ENCODE measurements around the gene PLPP1. TPM values are rescaled to one million over a fixed set of nuclear protein-coding genes. Genes with fewer than 3 reads are reported as not detected.

Gene PLPP1
- total and polyA plus RNA-seq, 2 of the 13 experiments (the other 11 are each of a cell fraction or from before 2014, with no cell fraction given), result 7.3 to 12.1 TPM

DNA sequence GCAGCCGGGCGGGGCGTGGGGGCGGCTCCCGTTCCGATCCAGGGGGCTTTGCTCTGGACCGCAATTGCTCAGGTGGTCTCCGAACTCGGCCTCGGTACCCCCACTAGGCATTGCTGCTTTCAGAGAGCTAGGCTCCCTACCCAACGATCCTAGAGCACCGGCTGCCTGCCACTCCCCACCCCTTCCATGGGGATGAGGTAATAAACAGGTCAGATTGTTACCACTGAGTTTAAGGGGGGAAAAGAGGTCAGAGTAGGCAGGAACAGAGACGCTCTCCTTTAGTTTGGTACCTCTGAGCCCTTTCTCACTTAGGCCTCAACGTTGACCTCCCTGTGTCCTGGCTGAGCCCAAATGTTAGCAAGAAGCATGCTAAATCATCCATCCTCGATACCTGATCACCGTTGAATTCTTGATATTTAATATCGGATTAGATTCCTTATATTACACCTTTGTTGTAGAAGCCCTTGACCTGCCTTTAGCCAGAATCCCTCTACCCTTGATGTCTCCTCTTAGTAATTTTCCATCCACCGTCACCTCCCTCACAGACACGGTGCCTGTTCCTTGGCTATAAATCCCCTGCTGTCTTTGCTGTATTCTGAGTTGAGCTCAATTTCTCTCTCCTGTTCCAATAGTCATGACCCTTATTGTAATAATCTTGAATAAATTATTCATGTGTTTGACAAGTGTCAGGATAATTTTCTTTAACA is 588 bp upstream of the PLPP1 start (continued):
- TF ChIP-seq, protein P1, sequence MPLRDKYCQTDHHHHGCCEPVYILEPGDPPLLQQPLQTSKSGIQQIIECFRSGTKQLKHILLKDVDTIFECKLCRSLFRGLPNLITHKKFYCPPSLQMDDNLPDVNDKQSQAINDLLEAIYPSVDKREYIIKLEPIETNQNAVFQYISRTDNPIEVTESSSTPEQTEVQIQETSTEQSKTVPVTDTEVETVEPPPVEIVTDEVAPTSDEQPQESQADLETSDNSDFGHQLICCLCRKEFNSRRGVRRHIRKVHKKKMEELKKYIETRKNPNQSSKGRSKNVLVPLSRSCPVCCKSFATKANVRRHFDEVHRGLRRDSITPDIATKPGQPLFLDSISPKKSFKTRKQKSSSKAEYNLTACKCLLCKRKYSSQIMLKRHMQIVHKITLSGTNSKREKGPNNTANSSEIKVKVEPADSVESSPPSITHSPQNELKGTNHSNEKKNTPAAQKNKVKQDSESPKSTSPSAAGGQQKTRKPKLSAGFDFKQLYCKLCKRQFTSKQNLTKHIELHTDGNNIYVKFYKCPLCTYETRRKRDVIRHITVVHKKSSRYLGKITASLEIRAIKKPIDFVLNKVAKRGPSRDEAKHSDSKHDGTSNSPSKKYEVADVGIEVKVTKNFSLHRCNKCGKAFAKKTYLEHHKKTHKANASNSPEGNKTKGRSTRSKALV (CRISPR knock-in tag; IDR thresholded peaks at IDR 0.05), result no peak
- TF ChIP-seq ZBTB20 (CRISPR knock-in tag; IDR thresholded peaks at IDR 0.05; ENCODE audit: borderline replicate concordance, low read depth) (no peak), CREB1 (IDR thresholded peaks at IDR 0.05) (no peak), CREB1 (CRISPR knock-in tag; IDR thresholded peaks at IDR 0.05) (no peak), DPF2 (CRISPR knock-in tag; IDR thresholded peaks at IDR 0.05; ENCODE audit: borderline replicate concordance, low read depth) (no peak), RELA (CRISPR knock-in tag; IDR thresholded peaks at IDR 0.05) (no peak), ZNF160 (CRISPR knock-in tag; IDR thresholded peaks at IDR 0.05) (no peak), GABPB1 (CRISPR knock-in tag; IDR thresholded peaks at IDR 0.05) (no peak), ZSCAN29 (CRISPR knock-in tag; conservative IDR thresholded peaks at IDR 0.05) (no peak), FOXM1 (CRISPR knock-in tag; IDR thresholded peaks at IDR 0.05) (no peak), ZNF256 (CRISPR knock-in tag; conservative IDR thresholded peaks at IDR 0.05) (no peak), FOSL2 (CRISPR knock-in tag; IDR thresholded peaks at IDR 0.05) (no peak), SALL1 (CRISPR knock-in tag; IDR thresholded peaks at IDR 0.05) (no peak), CENPX (CRISPR knock-in tag; IDR thresholded peaks at IDR 0.05) (no peak), TGIF2 (CRISPR knock-in tag; IDR thresholded peaks at IDR 0.05) (no peak), ZNF556 (CRISPR knock-in tag; IDR thresholded peaks at IDR 0.05; ENCODE audit: borderline replicate concordance) (no peak), CBX5 (CRISPR knock-in tag; IDR thresholded peaks at IDR 0.05; ENCODE audit: borderline replicate concordance) (no peak), ZNF350 (CRISPR knock-in tag; IDR thresholded peaks at IDR 0.05; ENCODE audit: borderline replicate concordance, low read depth) (no peak), NFE2L1 (CRISPR knock-in tag; IDR thresholded peaks at IDR 0.05; ENCODE audit: borderline replicate concordance) (no peak)
- TF ChIP-seq, protein P2, sequence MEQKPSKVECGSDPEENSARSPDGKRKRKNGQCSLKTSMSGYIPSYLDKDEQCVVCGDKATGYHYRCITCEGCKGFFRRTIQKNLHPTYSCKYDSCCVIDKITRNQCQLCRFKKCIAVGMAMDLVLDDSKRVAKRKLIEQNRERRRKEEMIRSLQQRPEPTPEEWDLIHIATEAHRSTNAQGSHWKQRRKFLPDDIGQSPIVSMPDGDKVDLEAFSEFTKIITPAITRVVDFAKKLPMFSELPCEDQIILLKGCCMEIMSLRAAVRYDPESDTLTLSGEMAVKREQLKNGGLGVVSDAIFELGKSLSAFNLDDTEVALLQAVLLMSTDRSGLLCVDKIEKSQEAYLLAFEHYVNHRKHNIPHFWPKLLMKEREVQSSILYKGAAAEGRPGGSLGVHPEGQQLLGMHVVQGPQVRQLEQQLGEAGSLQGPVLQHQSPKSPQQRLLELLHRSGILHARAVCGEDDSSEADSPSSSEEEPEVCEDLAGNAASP (CRISPR knock-in tag; IDR thresholded peaks at IDR 0.05; ENCODE audit: borderline replicate concordance), result no peak
- TF ChIP-seq, protein P3, sequence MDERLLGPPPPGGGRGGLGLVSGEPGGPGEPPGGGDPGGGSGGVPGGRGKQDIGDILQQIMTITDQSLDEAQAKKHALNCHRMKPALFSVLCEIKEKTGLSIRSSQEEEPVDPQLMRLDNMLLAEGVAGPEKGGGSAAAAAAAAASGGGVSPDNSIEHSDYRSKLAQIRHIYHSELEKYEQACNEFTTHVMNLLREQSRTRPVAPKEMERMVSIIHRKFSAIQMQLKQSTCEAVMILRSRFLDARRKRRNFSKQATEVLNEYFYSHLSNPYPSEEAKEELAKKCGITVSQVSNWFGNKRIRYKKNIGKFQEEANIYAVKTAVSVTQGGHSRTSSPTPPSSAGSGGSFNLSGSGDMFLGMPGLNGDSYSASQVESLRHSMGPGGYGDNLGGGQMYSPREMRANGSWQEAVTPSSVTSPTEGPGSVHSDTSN (CRISPR knock-in tag; IDR thresholded peaks at IDR 0.05), result no peak
- TF ChIP-seq, protein P4, sequence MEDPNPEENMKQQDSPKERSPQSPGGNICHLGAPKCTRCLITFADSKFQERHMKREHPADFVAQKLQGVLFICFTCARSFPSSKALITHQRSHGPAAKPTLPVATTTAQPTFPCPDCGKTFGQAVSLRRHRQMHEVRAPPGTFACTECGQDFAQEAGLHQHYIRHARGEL (CRISPR knock-in tag; IDR thresholded peaks at IDR 0.05), result 0 out of 2 replicates have a peak, but pooled peaks have one; percentile 8
- TF ChIP-seq, protein P5, sequence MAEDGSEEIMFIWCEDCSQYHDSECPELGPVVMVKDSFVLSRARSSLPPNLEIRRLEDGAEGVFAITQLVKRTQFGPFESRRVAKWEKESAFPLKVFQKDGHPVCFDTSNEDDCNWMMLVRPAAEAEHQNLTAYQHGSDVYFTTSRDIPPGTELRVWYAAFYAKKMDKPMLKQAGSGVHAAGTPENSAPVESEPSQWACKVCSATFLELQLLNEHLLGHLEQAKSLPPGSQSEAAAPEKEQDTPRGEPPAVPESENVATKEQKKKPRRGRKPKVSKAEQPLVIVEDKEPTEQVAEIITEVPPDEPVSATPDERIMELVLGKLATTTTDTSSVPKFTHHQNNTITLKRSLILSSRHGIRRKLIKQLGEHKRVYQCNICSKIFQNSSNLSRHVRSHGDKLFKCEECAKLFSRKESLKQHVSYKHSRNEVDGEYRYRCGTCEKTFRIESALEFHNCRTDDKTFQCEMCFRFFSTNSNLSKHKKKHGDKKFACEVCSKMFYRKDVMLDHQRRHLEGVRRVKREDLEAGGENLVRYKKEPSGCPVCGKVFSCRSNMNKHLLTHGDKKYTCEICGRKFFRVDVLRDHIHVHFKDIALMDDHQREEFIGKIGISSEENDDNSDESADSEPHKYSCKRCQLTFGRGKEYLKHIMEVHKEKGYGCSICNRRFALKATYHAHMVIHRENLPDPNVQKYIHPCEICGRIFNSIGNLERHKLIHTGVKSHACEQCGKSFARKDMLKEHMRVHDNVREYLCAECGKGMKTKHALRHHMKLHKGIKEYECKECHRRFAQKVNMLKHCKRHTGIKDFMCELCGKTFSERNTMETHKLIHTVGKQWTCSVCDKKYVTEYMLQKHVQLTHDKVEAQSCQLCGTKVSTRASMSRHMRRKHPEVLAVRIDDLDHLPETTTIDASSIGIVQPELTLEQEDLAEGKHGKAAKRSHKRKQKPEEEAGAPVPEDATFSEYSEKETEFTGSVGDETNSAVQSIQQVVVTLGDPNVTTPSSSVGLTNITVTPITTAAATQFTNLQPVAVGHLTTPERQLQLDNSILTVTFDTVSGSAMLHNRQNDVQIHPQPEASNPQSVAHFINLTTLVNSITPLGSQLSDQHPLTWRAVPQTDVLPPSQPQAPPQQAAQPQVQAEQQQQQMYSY (CRISPR knock-in tag; IDR thresholded peaks at IDR 0.05), result no peak

Measured in HepG2 (cell line).